SK-N-SH treated with all-trans-retinoic acid at 6 μM for 48 hours (cell line): Measurements from ENCODE around the gene DUSP3.

Source experiments
- BACH2 ChIP-seq: fragments of 250-450 bp; sonication (Bioruptor Pico); IDR thresholded peaks from 2 replicates; pipeline ENCODE4 v1.9.0; 2021; ENCODE audit warnings: mild to moderate bottlenecking, borderline replicate concordance
- POU6F1 ChIP-seq: fragments of 250-450 bp; sonication (Bioruptor Pico); IDR thresholded peaks from 2 replicates; pipeline ENCODE4 v1.8.0; 2021; ENCODE audit warnings: low read depth, mild to moderate bottlenecking, moderate library complexity, borderline replicate concordance
- RARB ChIP-seq: fragments of 250-450 bp; sonication (Bioruptor Pico); IDR thresholded peaks from 2 replicates; pipeline ENCODE4 v1.8.0; 2021; ENCODE audit warnings: mild to moderate bottlenecking, moderate library complexity
- TCF4 ChIP-seq: fragments of 250-450 bp; sonication (Bioruptor Pico); IDR thresholded peaks from 2 replicates; pipeline ENCODE4 v1.8.0; 2021; ENCODE audit warnings: mild to moderate bottlenecking, moderate library complexity, borderline replicate concordance
- TOX ChIP-seq: fragments of 250-450 bp; sonication (Bioruptor Pico); IDR thresholded peaks from 2 replicates; pipeline ENCODE4 v1.8.0; 2021; ENCODE audit warnings: mild to moderate bottlenecking, moderate library complexity, borderline replicate concordance
- TSHZ2 ChIP-seq: fragments of 250-450 bp; sonication (Bioruptor Pico); IDR thresholded peaks from 2 replicates; pipeline ENCODE4 v1.5.0; 2020; ENCODE audit warnings: mild to moderate bottlenecking, moderate library complexity
- ZFP3 ChIP-seq: fragments of 250-450 bp; sonication (Bioruptor Pico); IDR thresholded peaks from 2 replicates; pipeline ENCODE4 v1.5.0; 2020; ENCODE audit warnings: mild to moderate bottlenecking, moderate library complexity
- ZNF565 ChIP-seq: fragments of 450-650 bp; formaldehyde crosslinking; conservative IDR thresholded peaks from 2 replicates; pipeline ENCODE4 v1.5.0; 2020; ENCODE audit warnings: low read depth, mild to moderate bottlenecking, moderate library complexity
- TF ChIP-seq, protein P1 (sequence below): fragments of 250-450 bp; sonication (Bioruptor Pico); IDR thresholded peaks from 2 replicates; pipeline ENCODE4 v1.5.1; 2020; ENCODE audit warnings: low read depth, mild to moderate bottlenecking, moderate library complexity
- TF ChIP-seq, protein P2 (sequence below): fragments of 250-450 bp; sonication (Bioruptor Pico); IDR thresholded peaks from 2 replicates; pipeline ENCODE4 v1.5.1; 2021; ENCODE audit warnings: mild to moderate bottlenecking, moderate library complexity
- TF ChIP-seq, protein P3 (sequence below): fragments of 250-450 bp; sonication (Bioruptor Pico); IDR thresholded peaks from 2 replicates; pipeline ENCODE4 v1.8.0; 2020; ENCODE audit warnings: mild to moderate bottlenecking, moderate library complexity, borderline replicate concordance

- TF ChIP-seq ZNF565 (CRISPR knock-in tag) (no peak), RARB (no peak), TSHZ2 (no peak), POU6F1 (CRISPR knock-in tag) (no peak), BACH2 (CRISPR knock-in tag) (no peak), ZFP3 (CRISPR knock-in tag) (no peak), TCF4 (CRISPR knock-in tag) (no peak), TOX (no peak)
- TF ChIP-seq, protein P1, sequence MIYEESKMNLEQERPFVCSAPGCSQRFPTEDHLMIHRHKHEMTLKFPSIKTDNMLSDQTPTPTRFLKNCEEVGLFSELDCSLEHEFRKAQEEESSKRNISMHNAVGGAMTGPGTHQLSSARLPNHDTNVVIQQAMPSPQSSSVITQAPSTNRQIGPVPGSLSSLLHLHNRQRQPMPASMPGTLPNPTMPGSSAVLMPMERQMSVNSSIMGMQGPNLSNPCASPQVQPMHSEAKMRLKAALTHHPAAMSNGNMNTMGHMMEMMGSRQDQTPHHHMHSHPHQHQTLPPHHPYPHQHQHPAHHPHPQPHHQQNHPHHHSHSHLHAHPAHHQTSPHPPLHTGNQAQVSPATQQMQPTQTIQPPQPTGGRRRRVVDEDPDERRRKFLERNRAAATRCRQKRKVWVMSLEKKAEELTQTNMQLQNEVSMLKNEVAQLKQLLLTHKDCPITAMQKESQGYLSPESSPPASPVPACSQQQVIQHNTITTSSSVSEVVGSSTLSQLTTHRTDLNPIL = no peak
- TF ChIP-seq, protein P2, sequence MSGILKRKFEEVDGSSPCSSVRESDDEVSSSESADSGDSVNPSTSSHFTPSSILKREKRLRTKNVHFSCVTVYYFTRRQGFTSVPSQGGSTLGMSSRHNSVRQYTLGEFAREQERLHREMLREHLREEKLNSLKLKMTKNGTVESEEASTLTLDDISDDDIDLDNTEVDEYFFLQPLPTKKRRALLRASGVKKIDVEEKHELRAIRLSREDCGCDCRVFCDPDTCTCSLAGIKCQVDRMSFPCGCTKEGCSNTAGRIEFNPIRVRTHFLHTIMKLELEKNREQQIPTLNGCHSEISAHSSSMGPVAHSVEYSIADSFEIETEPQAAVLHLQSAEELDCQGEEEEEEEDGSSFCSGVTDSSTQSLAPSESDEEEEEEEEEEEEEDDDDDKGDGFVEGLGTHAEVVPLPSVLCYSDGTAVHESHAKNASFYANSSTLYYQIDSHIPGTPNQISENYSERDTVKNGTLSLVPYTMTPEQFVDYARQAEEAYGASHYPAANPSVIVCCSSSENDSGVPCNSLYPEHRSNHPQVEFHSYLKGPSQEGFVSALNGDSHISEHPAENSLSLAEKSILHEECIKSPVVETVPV (CRISPR knock-in tag) = no peak
- TF ChIP-seq, protein P3, sequence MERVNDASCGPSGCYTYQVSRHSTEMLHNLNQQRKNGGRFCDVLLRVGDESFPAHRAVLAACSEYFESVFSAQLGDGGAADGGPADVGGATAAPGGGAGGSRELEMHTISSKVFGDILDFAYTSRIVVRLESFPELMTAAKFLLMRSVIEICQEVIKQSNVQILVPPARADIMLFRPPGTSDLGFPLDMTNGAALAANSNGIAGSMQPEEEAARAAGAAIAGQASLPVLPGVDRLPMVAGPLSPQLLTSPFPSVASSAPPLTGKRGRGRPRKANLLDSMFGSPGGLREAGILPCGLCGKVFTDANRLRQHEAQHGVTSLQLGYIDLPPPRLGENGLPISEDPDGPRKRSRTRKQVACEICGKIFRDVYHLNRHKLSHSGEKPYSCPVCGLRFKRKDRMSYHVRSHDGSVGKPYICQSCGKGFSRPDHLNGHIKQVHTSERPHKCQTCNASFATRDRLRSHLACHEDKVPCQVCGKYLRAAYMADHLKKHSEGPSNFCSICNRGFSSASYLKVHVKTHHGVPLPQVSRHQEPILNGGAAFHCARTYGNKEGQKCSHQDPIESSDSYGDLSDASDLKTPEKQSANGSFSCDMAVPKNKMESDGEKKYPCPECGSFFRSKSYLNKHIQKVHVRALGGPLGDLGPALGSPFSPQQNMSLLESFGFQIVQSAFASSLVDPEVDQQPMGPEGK (CRISPR knock-in tag) = no peak
Measured at GRCh38 chr17:43822570-43823190, 43.9 kb upstream of the DUSP3 start.
